ENCODE measurements around the gene ELAVL2. TPM values are rescaled to one million over a fixed set of nuclear protein-coding genes. Genes with fewer than 3 reads are reported as not detected.

ELAVL2 gene
- total and polyA plus RNA-seq, 2 donors (not counting 3 experiments of a cell fraction or from before 2014, with no cell fraction given): 0.06 to 0.20 TPM

- FAIRE-seq: no peak
These were observed 35.4 kb downstream of the ELAVL2 start for GRCh38 chr9:23790351-23791260.

More at GRCh38 chr9:23790351-23791260, 35.4 kb downstream of the ELAVL2 start:
- BruUV-seq (replicated peaks): no TSS peak
- Histone ChIP-seq H3K4me3 (replicated peaks in 1 of 3; ENCODE audit: insufficient read depth in 1 of 3, low read depth in 1 of 3, low read length in 3 of 3) (no peak overlapping the region), H2AFZ (ENCODE audit: low read depth, low read length) (no peak overlapping the region), H3K27me3 (ENCODE audit: control insufficient read depth in 2 of 2, insufficient read depth in 2 of 2, low read length in 2 of 2) (no peaks in the 10 kb centered on the region), H4K20me1 (replicated peaks; ENCODE audit: control insufficient read depth, extremely low read depth, insufficient read depth, low read length) (no peaks in the 10 kb centered on the region), H3K9ac (replicated peaks; ENCODE audit: extremely low read depth, insufficient read depth, low read length) (no peak overlapping the region), H3K79me2 (ENCODE audit: control insufficient read depth, insufficient read depth, low read length) (no peaks in the 10 kb centered on the region), H3K9me1 (replicated peaks; ENCODE audit: control insufficient read depth, extremely low read depth, insufficient read depth, low read length) (no peaks in the 10 kb centered on the region), H3K27ac (ENCODE audit: insufficient read depth, low read depth, low read length) (no peak overlapping the region), H3K36me3 (ENCODE audit: control insufficient read depth in 2 of 2, extremely low read depth in 1 of 2, insufficient read depth in 2 of 2, low read length in 2 of 2) (no peaks in the 10 kb centered on the region), H3K4me2 (ENCODE audit: insufficient read depth, low read length) (no peak overlapping the region), H3K9me3 (replicated peaks; ENCODE audit: control insufficient read depth, insufficient read depth, low read length) (no peaks in the 10 kb centered on the region), H3K4me1 (ENCODE audit: control insufficient read depth, extremely low read depth, insufficient read depth, low read length) (no peaks in the 10 kb centered on the region)
- dilution Hi-C loops (cut with MboI; ENCODE audit: extremely low pct_ligation_motif_present, low sequenced_read_pairs) (no loop called here), intact Hi-C loops (cut with micrococcal nuclease) (no loop called here)
- no peak for DNase-seq (ENCODE audit: low read depth, low spot score)
- CTCF ChIA-PET: no interaction called here
- TF ChIP-seq POLR2AphosphoS5 (IDR thresholded peaks at IDR 0.05; ENCODE audit: insufficient read depth, low read depth, low read length): no peak
- TF ChIP-seq EZH2 (IDR thresholded peaks at IDR 0.05; ENCODE audit: borderline replicate concordance, low read depth, low read length, severe bottlenecking): no peak
- TF ChIP-seq, protein P1, sequence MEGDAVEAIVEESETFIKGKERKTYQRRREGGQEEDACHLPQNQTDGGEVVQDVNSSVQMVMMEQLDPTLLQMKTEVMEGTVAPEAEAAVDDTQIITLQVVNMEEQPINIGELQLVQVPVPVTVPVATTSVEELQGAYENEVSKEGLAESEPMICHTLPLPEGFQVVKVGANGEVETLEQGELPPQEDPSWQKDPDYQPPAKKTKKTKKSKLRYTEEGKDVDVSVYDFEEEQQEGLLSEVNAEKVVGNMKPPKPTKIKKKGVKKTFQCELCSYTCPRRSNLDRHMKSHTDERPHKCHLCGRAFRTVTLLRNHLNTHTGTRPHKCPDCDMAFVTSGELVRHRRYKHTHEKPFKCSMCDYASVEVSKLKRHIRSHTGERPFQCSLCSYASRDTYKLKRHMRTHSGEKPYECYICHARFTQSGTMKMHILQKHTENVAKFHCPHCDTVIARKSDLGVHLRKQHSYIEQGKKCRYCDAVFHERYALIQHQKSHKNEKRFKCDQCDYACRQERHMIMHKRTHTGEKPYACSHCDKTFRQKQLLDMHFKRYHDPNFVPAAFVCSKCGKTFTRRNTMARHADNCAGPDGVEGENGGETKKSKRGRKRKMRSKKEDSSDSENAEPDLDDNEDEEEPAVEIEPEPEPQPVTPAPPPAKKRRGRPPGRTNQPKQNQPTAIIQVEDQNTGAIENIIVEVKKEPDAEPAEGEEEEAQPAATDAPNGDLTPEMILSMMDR (IDR thresholded peaks at IDR 0.05; ENCODE audit: extremely low read depth in 1 of 2, insufficient read depth in 1 of 2, low read depth in 1 of 2, low read length in 2 of 2): no peak
- no peak for TF ChIP-seq POLR2A (IDR thresholded peaks at IDR 0.05; ENCODE audit: low read depth, low read length)
- POLR2A ChIA-PET: no interaction called here

Data from endothelial cell of umbilical vein (primary cell).